Measurements from ENCODE around the gene GATB.
A peak's percentile ranks its signal among the peaks of the same experiment; 100 is the strongest.

The GATB gene

DNA sequence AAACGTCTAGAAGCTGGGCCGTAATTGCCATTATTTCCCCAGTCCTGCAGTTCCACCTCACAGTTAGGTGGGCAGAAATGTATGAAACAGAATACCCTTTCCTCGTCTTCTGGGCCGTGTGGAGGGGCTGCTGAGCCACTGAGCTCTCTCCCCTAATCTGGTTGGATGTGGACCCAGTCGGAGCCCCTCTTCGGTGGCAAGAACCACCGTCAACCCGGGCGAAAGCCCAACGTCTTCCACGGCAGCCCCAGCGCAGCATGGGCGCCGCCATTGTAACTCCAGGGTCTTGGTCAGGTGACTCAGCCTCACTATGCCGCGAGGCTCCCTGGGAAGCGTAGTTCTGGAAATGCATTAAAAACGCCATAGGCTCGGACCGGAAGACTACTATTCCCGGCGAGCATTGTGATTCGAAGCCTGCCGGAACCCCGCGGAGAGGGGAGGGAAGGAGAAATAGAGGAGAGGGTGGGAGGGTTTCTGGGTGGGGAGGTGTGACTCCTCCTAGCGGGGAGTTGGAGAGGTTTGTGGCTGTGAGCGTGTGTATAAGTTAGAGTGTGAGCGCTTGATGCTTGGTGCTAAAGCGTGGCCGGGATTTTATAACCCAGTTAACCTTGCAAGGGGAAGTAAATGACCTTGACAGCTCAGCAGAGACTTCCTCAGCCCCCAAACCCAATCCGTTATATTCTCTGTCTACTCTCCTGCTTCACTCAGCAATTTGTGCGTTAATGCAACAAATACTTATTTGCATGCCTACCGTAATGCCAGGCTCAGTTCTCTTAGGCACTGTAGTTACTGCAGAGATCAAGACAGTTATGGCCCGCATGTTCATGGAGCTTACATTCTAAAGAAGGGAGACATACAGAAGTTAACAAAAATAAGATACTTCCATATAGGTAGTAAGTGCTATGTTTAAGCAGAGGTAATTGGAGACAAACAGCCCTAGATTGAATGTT lies at the start of gene GATB:
Gene GATB (minus strand): TSS at position 296 of the 950 bp plus-strand sequence. CDS start 25 bp downstream, at position 271.
- peak; percentile 73 to 86 for DNase-seq (ENCODE audit: low read depth in 2 of 2)

DNA sequence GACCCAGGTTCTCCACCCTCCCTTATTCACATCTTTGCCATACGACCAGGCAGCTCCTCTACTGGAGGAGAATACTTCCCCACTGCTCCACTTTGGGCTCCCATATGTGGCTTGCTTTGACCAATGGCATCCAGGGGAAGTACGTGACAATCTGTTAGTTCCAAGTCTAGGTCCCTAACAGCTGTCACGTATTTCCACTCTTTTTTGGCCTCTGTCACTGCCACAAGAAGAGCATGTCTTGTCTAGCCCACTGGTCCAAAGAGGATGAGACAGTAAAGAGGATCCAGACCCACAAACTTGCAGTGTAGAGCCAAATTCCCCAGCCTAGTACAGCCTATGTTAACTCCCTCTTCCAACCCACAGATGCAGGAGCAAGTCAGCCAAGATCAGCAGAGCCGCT lies 49.7 kb upstream of the GATB start:
- no peak for DNase-seq (ENCODE audit: low read depth in 2 of 2)

- no peak for DNase-seq (ENCODE audit: low read depth in 2 of 2)
These were observed 48.9 kb upstream of the GATB start for GRCh38 chr4:151809716-151810115.

DNA sequence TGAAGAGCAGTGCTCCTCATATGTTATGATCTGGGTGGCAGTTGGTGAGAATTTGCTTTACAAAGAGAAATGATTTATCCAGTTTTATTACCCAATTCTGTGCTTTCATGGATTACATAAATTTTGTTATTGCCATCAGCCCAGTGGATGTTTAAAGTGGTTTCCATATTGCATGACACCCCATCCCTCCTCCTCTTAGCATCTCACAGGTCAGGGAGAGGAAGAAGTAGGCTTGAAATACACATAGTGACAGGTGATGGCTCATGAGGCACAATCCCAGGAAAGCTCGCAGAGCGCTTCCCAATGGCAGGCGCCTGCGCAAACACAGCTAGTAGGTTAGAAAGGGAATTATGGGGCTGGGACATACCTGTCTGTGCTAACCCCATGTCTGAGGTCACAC lies 47.7 kb upstream of the GATB start:
- DNase-seq (ENCODE audit: low read depth in 2 of 2) = no peak

- DNase-seq (ENCODE audit: low read depth in 2 of 2) = no peak
These were observed 47.3 kb upstream of the GATB start for GRCh38 chr4:151808120-151808529.

GRCh38 chr4:151807220-151807619 lies 46.4 kb upstream of the GATB start:
- DNase-seq (ENCODE audit: low read depth in 2 of 2) = no peak

GRCh38 chr4:151806511-151806927 lies 45.7 kb upstream of the GATB start:
- no peak for DNase-seq (ENCODE audit: low read depth in 2 of 2)

GRCh38 chr4:151804821-151805220 lies 44.0 kb upstream of the GATB start:
- DNase-seq (ENCODE audit: low read depth in 2 of 2) = no peak

- no peak for DNase-seq (ENCODE audit: low read depth in 2 of 2)
These were observed 43.4 kb upstream of the GATB start for GRCh38 chr4:151804086-151804630.

- DNase-seq (ENCODE audit: low read depth in 2 of 2) = no peak
These were observed 42.4 kb upstream of the GATB start for GRCh38 chr4:151803246-151803645.

- peak; percentile 46 to 58 for DNase-seq (ENCODE audit: low read depth in 2 of 2)
These were observed 41.0 kb upstream of the GATB start for GRCh38 chr4:151801547-151802516.

GRCh38 chr4:151799417-151800012 lies 38.7 kb upstream of the GATB start:
- DNase-seq (ENCODE audit: low read depth in 2 of 2) = no peak

DNA sequence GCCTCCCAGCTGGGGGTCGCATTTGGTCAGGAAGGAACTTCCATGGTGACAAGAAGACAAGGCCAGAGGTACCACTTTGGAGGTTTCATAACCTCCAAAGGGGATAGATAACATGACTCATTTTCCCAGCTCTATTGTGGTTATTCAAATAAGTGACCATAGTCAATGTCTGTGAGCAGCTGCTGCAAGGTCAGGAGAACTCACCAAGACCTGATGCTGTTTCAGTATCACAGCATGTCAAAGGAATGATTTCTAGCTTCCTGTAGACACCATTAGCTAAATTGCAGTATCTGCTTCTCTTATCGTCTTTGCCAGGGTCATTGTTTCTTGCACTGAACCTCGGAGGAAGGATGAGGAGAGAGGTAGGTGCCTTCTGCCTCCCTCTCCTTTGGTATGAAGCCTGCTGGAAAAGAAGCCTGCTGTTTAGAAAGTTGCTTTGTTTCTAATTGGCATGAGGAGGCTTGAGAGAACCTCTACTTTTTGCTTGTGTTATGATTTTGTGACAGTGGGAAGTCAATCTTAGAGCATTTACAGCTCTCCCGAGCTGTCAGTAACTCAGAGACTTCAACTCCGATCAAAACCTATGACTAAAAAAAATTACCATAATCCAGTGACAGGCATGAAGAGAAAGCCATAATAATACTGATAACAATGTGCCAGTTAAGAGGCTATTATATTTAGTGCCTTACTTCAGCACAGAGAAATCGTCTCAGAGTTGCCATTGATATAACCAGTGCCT lies 38.0 kb upstream of the GATB start:
- no peak for DNase-seq (ENCODE audit: low read depth in 2 of 2)

DNA sequence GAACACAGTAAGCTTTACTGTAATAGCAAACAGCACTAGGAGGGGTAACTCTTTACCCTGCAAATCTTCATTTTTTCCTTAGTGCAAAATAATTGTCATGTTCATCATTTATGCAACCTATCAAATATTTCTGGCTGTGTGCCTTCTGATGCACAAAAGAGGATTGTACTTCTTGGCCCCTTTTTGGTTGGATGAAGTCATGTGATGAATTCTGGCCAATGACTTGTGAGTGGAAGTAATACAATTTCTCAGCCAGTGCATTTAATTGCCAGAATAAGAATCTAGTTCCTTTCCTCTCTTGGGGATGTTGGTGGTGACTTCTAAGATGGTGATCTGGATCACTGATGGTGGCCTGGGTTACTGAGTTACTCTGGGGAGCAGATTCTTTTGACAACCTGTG lies 37.0 kb upstream of the GATB start:
- no peak for DNase-seq (ENCODE audit: low read depth in 2 of 2)

GRCh38 chr4:151797131-151797530 lies 36.3 kb upstream of the GATB start:
- DNase-seq (ENCODE audit: low read depth in 2 of 2) = no peak

GRCh38 chr4:151796106-151796505 lies 35.3 kb upstream of the GATB start:
- no peak for DNase-seq (ENCODE audit: low read depth in 2 of 2)

GRCh38 chr4:151792995-151793394 lies 32.2 kb upstream of the GATB start:
- DNase-seq (ENCODE audit: low read depth in 2 of 2) = no peak

DNA sequence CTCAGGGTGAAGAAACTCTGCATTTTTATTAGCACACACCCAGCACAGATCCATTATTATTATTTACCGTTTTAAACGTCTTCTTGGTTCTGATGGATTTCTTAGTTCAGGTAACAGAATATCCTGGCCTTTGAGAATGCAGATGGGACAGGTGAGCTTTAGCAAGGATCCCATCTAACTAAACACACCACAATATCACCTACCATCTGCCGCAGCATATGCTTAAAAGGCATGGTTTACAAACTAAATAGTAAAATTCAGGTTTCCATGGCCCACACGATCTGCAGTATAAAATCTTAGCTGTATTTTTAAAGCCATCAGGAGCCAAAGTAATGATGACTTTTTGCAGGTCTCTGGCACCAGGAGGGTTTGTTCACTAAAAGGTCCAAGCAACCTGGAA lies 31.7 kb upstream of the GATB start:
- DNase-seq (ENCODE audit: low read depth in 2 of 2) = no peak

DNA sequence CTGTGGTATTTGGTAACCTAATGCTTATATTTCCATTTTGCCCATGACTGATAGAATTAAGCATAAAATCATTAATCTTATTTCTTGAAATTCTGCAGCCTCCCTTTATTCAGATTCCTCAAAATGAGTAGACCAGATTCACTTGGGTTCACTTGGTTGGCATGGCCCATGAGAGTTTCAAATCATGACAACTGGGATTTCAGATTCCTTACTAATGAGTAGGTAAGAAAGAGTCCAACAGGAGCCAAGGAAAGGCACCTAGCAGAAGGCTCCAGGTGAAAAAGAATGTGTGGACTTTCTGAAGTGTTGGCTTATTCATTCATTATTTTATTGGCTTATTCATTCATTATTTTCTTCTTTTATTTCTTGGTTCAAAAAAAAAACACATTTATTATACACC lies 27.2 kb upstream of the GATB start:
- DNase-seq (ENCODE audit: low read depth in 2 of 2) = no peak

- DNase-seq (ENCODE audit: low read depth in 2 of 2) = no peak
These were observed 25.3 kb upstream of the GATB start for GRCh38 chr4:151786158-151786495.
